Activated CD8-positive, alpha-beta T cell treated with anti-CD3 and anti-CD28 coated beads, Interleukin-2, amount 10 ng/mL, durations not matched to agents 7 days and 5 days (primary cell): ENCODE results near the gene SZT2. TPM values are rescaled to one million over a fixed set of nuclear protein-coding genes. Genes with fewer than 3 reads are reported as not detected.
"Not testable (repeated sequence)": the region's sequence is repeated elsewhere in the genome, so short reads cannot be mapped to it uniquely, and the experiment has no call there.

Source experiments
- ATAC-seq: fragments of 150-1000 bp; cut with Tn5 transposase; one replicate; pipeline ENCODE4 v1.10.0; 2021; ENCODE audit warnings: moderate library complexity
- CTCF ChIA-PET: fragments of 350-600 bp; sonication (Branson Sonifier 250); formaldehyde crosslinking; loops from one replicate; lab custom pipeline; 2021; ENCODE audit warnings: antibody characterized with exemption; lab: Charles Lee
- POLR2A ChIA-PET: fragments of 350-600 bp; sonication (Branson Sonifier 250); formaldehyde crosslinking; loops from one replicate; lab custom pipeline; 2021; ENCODE audit warnings: antibody characterized with exemption; lab: Charles Lee
- DNase-seq: peaks from one replicate; pipeline ENCODE4 v3.0.0-alpha.2; 2020
- H3K27ac Mint-ChIP-seq: one replicate; pipeline ENCODE4 v1.8.0; 2021; ENCODE audit warnings: mild to moderate bottlenecking, mixed read lengths
- H3K27me3 Mint-ChIP-seq: one replicate; pipeline ENCODE4 v1.8.0; 2021; ENCODE audit warnings: low read depth, mixed read lengths
- H3K36me3 Mint-ChIP-seq: one replicate; pipeline ENCODE4 v1.8.0; 2021; ENCODE audit warnings: low read depth, mixed read lengths
- H3K4me1 Mint-ChIP-seq: one replicate; pipeline ENCODE4 v1.8.0; 2021; ENCODE audit warnings: low read depth, mixed read lengths
- H3K4me3 Mint-ChIP-seq: one replicate; pipeline ENCODE4 v1.8.0; 2021; ENCODE audit warnings: mild to moderate bottlenecking, mixed read lengths
- H3K9me3 Mint-ChIP-seq: one replicate; pipeline ENCODE4 v1.8.0; 2022; ENCODE audit warnings: mixed read lengths; ENCODE audit not compliant: insufficient read depth
- total RNA-seq, 2 experiments: library from RNA; stranded (reverse); gene quantifications; one replicate each; pipeline ENCODE4 v1.2.3, GENCODE V29; 2021

Gene SZT2
- total RNA-seq, 2 experiments from 2014 or later: 57.2 to 58.3 TPM

DNA sequence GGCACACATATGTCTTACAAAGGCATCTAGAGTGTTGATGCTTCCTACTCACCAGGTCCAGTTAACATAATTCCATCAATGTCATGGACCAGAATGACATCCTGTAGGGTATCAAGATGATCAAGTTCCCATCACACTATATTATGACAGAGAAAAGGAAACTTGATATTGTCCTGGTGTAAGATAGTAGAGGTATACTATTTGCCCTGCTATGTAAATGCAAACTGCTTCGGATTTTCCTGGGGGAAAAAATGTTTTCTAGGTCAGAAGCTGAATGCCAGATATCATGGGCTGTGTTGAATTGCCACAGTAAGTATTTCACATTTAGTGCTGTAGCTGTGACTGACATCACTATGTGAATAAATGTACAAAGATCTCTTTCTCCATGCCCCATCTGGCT is 80.2 kb downstream of the SZT2 start:
- peaks cover 8% of the 10 kb centered on the region for H3K4me1 Mint-ChIP-seq
- H3K9me3 Mint-ChIP-seq: no peaks in the 10 kb centered on the region
- peaks cover 5% of the 10 kb centered on the region for H3K27me3 Mint-ChIP-seq
- ChIA-PET CTCF (no interaction called here), POLR2A (no interaction called here)
- no peak overlapping the region for H3K4me3 Mint-ChIP-seq
- H3K27ac Mint-ChIP-seq: no peak overlapping the region
- no peak for ATAC-seq
- no peak for DNase-seq
- no peaks in the 10 kb centered on the region for H3K36me3 Mint-ChIP-seq

DNA sequence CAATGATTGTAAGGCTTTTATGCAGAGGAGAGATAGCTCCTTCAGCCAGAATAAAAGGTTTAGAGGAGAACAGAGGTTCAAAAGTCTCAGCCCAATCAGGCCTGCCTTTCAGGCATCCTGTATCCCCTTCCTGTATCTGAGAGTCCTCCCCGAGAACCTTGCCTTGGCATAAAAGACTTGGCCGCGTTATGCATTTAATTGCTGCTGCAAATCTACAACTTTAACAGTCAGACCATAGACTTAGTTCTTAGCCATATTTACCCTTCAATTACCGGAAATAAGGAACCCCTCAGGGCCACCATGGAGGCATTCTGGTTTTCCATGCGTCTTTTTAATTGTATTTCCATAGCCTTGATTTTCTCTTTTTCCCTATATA is 82.4 kb downstream of the SZT2 start:
- POLR2A ChIA-PET: no interaction called here
- Mint-ChIP-seq H3K4me3 (no peak overlapping the region), H3K9me3 (no peaks in the 10 kb centered on the region), H3K36me3 (no peaks in the 10 kb centered on the region), H3K27me3 (peaks cover 14% of the 10 kb centered on the region), H3K4me1 (no peaks in the 10 kb centered on the region), H3K27ac (no peak overlapping the region)
- no peak for DNase-seq
- no peak for ATAC-seq
- CTCF ChIA-PET: interaction anchor here (0.6 kb wide), 1 partner anchor 57 kb away, joined by 3 read pairs; no protein-coding TSS in a partner anchor

DNA sequence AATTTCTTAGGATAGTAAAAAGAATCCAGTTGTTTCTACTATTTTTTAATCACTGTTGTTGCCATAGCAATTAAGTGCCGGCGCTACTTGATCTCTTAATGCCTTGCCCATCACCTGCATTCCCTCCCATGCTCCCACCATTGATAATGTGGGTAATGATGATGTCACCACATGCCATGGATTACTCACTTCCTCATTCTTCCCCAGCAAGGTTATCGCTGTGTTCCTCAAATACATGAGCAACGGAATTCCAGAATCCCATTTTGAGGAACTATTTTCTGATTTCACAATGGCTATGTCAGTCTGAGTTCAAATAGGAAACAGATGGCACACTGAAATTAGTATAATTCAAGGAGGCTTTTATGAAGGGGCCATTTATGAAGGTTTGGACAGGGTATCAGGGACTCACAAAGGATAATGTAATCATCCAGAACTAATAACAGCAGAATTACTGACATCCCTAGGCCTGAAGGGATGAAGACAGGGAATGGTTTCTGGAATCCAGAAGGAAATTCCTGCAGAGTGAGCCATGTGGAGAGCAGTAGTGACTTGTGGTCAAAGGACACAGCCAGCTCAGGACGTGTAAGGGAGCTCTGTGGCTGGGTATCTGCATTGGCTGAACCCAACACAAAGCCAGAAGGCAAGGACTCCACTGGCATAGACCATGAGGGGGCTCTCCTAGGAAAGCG is 82.9 kb downstream of the SZT2 start:
- CTCF ChIA-PET: interaction anchor here (0.6 kb wide), 1 partner anchor 58 kb away, joined by 3 read pairs; no protein-coding TSS in a partner anchor
- H3K9me3 Mint-ChIP-seq, H3K4me3 Mint-ChIP-seq, H3K27ac Mint-ChIP-seq, DNase-seq, POLR2A ChIA-PET, ATAC-seq, H3K4me1 Mint-ChIP-seq, H3K36me3 Mint-ChIP-seq: not testable (repeated sequence)
- peaks cover 19% of the 10 kb centered on the region for H3K27me3 Mint-ChIP-seq

DNA sequence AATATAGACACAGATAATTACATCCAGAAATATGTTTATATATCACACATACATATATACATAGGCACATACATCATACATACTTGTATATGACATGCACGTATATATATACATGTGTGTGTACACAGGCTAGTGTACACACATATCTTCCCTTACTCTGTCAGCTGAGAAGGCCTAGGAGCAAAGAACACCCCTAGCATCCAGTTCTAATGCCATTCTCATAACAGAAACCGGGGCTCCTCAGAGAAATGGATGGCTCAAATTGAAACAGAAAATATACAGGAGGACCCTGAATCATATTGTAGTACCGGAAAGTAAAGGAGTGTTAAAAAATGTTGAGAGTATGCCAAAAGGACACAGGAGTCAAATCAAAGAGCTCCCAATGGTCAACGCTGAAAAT is 83.8 kb downstream of the SZT2 start:
- no peaks in the 10 kb centered on the region for H3K36me3 Mint-ChIP-seq
- ChIA-PET CTCF (no interaction called here), POLR2A (interaction anchor here (0.7 kb wide), 1 partner anchor 234 kb away, joined by 3 read pairs; the partner anchor contains the start of gene ST3GAL3)
- no peak for DNase-seq
- no peak for ATAC-seq
- no peak overlapping the region for H3K27ac Mint-ChIP-seq
- H3K4me1 Mint-ChIP-seq: no peaks in the 10 kb centered on the region
- H3K4me3 Mint-ChIP-seq: no peak overlapping the region
- no peaks in the 10 kb centered on the region for H3K9me3 Mint-ChIP-seq
- H3K27me3 Mint-ChIP-seq: peaks cover 20% of the 10 kb centered on the region

DNA sequence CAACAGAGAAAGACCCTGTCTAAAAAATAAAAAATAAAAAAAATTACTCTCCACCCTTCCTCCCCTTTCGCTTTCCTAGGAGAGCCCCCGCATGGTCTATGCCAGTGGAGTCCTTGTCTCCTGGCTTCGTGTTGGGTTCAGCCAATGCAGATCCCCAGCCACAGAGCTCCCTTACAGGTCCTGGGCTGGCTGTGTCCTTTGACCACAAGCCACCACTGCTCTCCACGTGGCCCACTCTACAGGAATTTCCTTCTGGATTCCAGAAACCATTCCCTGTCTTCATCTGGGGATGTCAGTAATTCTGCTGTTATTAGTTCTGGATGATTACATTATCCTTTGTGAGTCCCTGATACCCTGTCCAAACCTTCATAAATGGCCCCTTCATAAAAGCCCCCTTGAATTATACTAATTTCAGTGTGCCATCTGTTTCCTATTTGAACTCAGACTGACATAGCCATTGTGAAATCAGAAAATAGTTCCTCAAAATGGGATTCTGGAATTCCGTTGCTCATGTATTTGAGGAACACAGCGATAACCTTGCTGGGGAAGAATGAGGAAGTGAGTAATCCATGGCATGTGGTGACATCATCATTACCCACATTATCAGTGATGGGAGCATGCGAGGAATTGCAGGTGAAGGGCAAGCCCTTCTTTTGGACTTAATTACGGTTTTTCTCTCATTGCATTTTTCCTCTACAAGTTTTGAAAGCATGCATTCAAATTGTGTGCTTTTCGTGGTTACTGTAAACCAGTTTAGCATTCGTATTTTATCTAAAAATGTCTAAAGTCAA is 86.1 kb downstream of the SZT2 start:
- H3K4me3 Mint-ChIP-seq, CTCF ChIA-PET, POLR2A ChIA-PET, DNase-seq, H3K36me3 Mint-ChIP-seq, ATAC-seq, H3K27ac Mint-ChIP-seq, H3K4me1 Mint-ChIP-seq, H3K9me3 Mint-ChIP-seq: not testable (repeated sequence)
- H3K27me3 Mint-ChIP-seq: peaks cover 28% of the 10 kb centered on the region

DNA sequence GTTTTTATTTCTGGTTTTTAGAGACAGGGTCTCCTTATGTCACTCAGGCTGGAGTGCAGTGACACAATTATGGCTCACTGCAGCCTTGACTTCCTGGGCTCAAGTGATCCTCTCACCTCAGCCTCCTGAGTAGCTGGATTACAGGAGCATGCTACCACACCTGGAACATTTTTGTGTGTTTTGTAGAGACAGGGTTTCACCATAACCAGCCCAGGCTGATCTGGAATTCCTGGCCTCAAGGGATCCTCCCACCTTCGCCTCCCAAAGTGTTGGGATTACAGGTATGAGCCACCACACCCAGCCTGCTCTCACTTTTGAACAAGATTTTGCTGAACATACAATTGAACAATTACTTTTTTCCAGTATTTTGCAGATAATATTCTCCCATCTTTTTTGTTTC is 88.0 kb downstream of the SZT2 start:
- H3K4me1 Mint-ChIP-seq: peaks cover 7% of the 10 kb centered on the region
- POLR2A ChIA-PET: no interaction called here

DNA sequence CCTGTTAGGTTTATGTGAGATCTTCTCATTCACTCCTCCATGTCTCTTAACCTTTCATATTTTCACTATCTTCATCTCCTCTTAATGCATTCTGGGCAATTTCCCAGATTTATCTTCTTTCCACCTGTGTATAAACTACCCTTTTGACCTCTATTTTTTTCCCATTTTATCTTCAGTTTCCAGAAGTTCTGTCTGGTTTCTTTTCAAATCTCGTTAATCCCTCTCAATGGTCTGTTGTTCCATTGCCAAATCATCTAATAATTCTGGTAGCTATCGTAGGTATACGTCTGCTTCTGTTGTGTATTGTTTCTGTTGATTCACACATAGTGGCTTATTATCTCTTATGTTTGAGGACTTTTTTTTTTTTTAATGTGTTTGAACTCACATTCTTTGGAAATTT is 89.7 kb downstream of the SZT2 start:
- Mint-ChIP-seq H3K9me3 (no peaks in the 10 kb centered on the region), H3K4me1 (peaks cover 7% of the 10 kb centered on the region), H3K27me3 (peaks cover 23% of the 10 kb centered on the region), H3K36me3 (no peaks in the 10 kb centered on the region), H3K27ac (no peak overlapping the region), H3K4me3 (no peak overlapping the region)
- POLR2A ChIA-PET: no interaction called here
- ATAC-seq (no peak), DNase-seq (no peak)
- CTCF ChIA-PET: no interaction called here

More for the DNA sequence above, 88.0 kb downstream of the SZT2 start:
- Mint-ChIP-seq H3K27ac (no peak overlapping the region), H3K36me3 (no peaks in the 10 kb centered on the region), H3K9me3 (no peaks in the 10 kb centered on the region), H3K27me3 (peaks cover 28% of the 10 kb centered on the region), H3K4me3 (no peak overlapping the region)
- no peak for ATAC-seq
- DNase-seq: no peak
- CTCF ChIA-PET: no interaction called here

DNA sequence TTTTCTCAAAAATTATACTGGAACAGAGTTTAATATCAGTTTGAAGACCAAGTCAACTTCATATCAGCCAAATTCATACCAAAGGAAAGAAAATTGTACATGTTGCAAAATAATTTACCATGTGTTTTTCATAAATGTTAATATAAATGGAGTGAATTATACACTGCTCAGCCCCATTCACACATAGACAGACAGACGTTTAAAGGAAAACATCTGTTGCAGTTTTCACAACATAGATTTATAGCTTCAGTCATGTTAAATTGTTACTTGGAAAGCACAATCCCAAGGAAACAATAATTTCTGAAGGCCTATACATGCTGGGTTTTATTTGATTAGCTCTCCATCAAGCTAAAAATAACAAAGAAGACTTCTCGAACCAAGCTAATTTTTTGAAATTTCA is 91.8 kb downstream of the SZT2 start:
- ATAC-seq: no peak
- Mint-ChIP-seq H3K9me3 (no peaks in the 10 kb centered on the region), H3K4me3 (no peak overlapping the region), H3K4me1 (peaks cover 7% of the 10 kb centered on the region), H3K27me3 (peaks cover 17% of the 10 kb centered on the region), H3K27ac (no peak overlapping the region), H3K36me3 (no peaks in the 10 kb centered on the region)
- POLR2A ChIA-PET: no interaction called here
- DNase-seq: no peak
- CTCF ChIA-PET: no interaction called here

DNA sequence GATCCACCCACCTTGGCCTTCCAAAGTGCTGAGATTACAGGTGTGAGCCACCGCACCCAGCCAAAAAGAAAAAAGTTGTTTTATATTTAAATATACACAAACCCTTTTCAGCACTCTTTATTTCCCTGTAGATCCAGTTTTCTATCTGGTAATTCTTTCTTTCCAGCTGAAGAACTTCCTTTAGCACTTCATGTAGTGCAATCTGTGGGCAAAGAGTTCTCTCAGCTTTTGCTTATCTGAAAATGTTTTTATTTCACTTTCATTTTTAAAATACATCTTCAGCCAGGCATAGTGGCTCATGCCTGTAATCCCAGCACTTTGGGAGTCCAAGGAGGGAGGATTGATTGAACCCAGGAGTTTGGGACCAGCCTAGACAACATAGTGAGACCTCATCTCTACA is 92.5 kb downstream of the SZT2 start:
- Mint-ChIP-seq H3K4me3 (no peak overlapping the region), H3K27ac (no peak overlapping the region), H3K9me3 (peaks cover 5% of the 10 kb centered on the region), H3K4me1 (peaks cover 7% of the 10 kb centered on the region), H3K27me3 (peaks cover 12% of the 10 kb centered on the region), H3K36me3 (no peaks in the 10 kb centered on the region)
- ChIA-PET CTCF (interaction anchor here (0.9 kb wide), 1 partner anchor 8 kb away, joined by 3 read pairs; no protein-coding TSS in a partner anchor), POLR2A (no interaction called here)
- ATAC-seq: no peak
- DNase-seq: no peak

DNA sequence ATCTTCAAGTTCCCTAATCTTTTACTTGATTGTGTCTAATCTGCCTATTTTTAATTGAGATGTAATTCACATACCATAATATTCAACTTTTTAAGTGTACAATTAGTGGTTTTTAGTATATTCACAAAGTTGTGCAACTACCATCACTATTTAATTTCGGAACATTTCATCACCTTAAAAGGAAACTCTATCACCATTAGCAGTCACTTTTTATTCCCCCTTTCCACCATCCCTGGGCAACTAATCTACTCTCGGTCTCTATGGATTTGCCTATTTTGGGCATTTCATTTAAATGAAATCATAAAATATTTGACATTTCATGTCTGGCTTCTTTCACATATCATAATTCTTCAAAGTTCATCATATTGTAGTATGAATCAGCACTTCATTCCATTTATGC is 94.7 kb downstream of the SZT2 start:
- POLR2A ChIA-PET: no interaction called here
- Mint-ChIP-seq H3K4me3 (no peak overlapping the region), H3K27me3 (peaks cover 4% of the 10 kb centered on the region), H3K27ac (no peak overlapping the region), H3K36me3 (no peaks in the 10 kb centered on the region), H3K9me3 (peaks cover 14% of the 10 kb centered on the region), H3K4me1 (peaks cover 7% of the 10 kb centered on the region)
- DNase-seq (no peak), ATAC-seq (no peak)
- CTCF ChIA-PET: no interaction called here

DNA sequence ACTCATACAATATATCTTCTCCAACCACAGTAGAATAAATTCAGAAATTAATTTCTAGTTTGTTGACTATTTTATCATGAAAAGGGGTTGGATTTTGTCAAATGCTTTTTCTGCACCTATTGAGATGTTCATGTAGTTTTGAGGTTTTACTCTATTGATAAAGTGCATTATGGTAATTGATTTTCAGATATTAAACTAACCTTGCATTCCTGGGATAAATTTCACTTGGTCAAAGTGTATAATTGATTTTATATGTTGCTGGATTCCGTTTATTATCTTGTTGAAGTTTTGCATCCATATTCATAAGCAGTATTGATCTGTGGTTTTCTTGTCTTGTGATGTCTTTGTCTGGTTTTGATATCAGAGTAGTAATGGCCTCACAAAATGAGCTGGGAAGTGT is 98.5 kb downstream of the SZT2 start:
- Mint-ChIP-seq H3K27ac (no peak overlapping the region), H3K4me3 (no peak overlapping the region), H3K4me1 (no peaks in the 10 kb centered on the region), H3K36me3 (no peaks in the 10 kb centered on the region), H3K27me3 (peaks cover 2% of the 10 kb centered on the region), H3K9me3 (peaks cover 20% of the 10 kb centered on the region)
- CTCF ChIA-PET: no interaction called here
- POLR2A ChIA-PET: no interaction called here
- ATAC-seq (no peak), DNase-seq (no peak)

DNA sequence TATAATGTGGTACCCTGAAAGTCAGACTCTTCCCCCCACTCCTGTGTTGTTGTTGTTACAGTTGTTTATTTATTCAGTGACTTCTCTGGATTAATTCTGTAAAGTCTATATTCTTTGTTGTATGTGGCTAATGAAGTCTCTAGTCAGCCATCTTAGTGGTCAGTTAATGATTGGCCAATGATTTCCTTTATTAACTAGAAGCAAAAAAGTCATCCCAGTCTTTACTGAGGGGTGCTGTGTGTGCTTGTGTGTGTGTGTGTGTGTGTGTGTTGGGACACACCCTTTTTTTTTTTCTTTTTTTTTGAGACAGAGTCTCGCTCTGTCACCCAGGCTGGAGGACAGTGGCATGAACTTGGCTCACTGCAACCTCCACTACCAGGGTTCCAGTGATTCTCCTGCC is 101.4 kb downstream of the SZT2 start:
- POLR2A ChIA-PET: no interaction called here
- no peak overlapping the region for H3K27ac Mint-ChIP-seq

More for the DNA sequence above, 101.4 kb downstream of the SZT2 start:
- CTCF ChIA-PET: interaction anchor here (0.7 to 1.2 kb wide), 3 partner anchors 9 to 1068 kb away, joined by 3 to 5 read pairs (median 3); no protein-coding TSS in a partner anchor
- no peaks in the 10 kb centered on the region for H3K36me3 Mint-ChIP-seq
- H3K27me3 Mint-ChIP-seq: peaks cover 9% of the 10 kb centered on the region
- ATAC-seq: no peak
- peaks cover 20% of the 10 kb centered on the region for H3K9me3 Mint-ChIP-seq
- no peak for DNase-seq
- no peaks in the 10 kb centered on the region for H3K4me1 Mint-ChIP-seq
- H3K4me3 Mint-ChIP-seq: no peak overlapping the region
